ENCODE results near the gene PEX5.

- no peak for TF ChIP-seq EP300 (IDR thresholded peaks at IDR 0.05)
- no peak for TF ChIP-seq CTCF (IDR thresholded peaks at IDR 0.05)
- no peak for TF ChIP-seq POLR2A (IDR thresholded peaks at IDR 0.05; ENCODE audit: low read depth)
Measured at GRCh38 chr12:7205091-7205490, 15.6 kb downstream of the PEX5 start.
